Right cardiac atrium (tissue), 5 donors: ENCODE data around the gene NRGN. TPM values are rescaled to one million over a fixed set of nuclear protein-coding genes. Genes with fewer than 3 reads are reported as not detected.
A peak's percentile ranks its signal among the peaks of the same experiment; 100 is the strongest.

Experiments
- ATAC-seq, 2 donors: fragments of 200-7000 bp; cut with Tn5 transposase; one replicate each; pipeline versions ENCODE4 v1.8.0 to v1.9.1; 2020; ENCODE audit warnings: moderate library complexity in 2 of 2, mild to moderate bottlenecking in 1 of 2
- DNase-seq, 3 donors: peaks; one replicate each; pipeline ENCODE4 v3.0.0-alpha.2; 2020
- H3K27ac ChIP-seq: one replicate; pipeline ENCODE4 v1.5.1; 2013; ENCODE audit warnings: mild to moderate bottlenecking, low read length, control low read depth, moderate library complexity
- H3K27me3 ChIP-seq: one replicate; pipeline ENCODE4 v1.6.1; 2013; ENCODE audit not compliant: control insufficient read depth, insufficient read depth
- H3K4me1 ChIP-seq: one replicate; pipeline ENCODE4 v1.6.1; 2013; ENCODE audit warnings: low read length; ENCODE audit not compliant: control insufficient read depth, insufficient read depth
- H3K4me3 ChIP-seq: one replicate; pipeline ENCODE4 v1.5.1; 2013; ENCODE audit warnings: low read length, control low read depth
- H3K9me3 ChIP-seq: one replicate; pipeline ENCODE4 v1.6.1; 2013; ENCODE audit warnings: low read length; ENCODE audit not compliant: control insufficient read depth
- WGBS: extraction: QIAGEN DNeasy Blood & Tissue Kit; methylation state at CpG from one replicate; pipeline ENCODE4 v1.1.7; 2013; 5-methylcytosine and 5-hydroxymethylcytosine counted together
- intact Hi-C, 4 donors: fragments of 100-400 bp; cut with DNase I; formaldehyde crosslinking; loops; one replicate each; pipeline versions ENCODE4 v1.11.0 to v1.14.0; 2022 to 2023
- polyA plus RNA-seq: library from polyadenylated mRNA; stranded (reverse); fragments of 200-250 nt; gene quantifications from one replicate; pipeline ENCODE4 v1.2.3, GENCODE V29; 2013
- total RNA-seq, 4 donors: library from RNA; stranded (reverse); fragmentation: NEBNext Ultra II Directional; extraction: Animal tissue kit (Norgen Biotek cat#: 25700); gene quantifications; one replicate each; pipeline ENCODE4 v1.2.1, GENCODE V29; 2021
- donor health status: healthy with polysubstance abuse.
- donor health status: DM: no; HTN: yes; CAD: no.
- donor health status: DM: no; HTN: no; CAD: no.
- donor health status: DM: no; HTN: yes; CAD: no; lungs with severe emphysema.
- donor health status: DM: yes; HTN: yes; CAD: no.

Gene NRGN
- total and polyA plus RNA-seq, 5 donors = 5.3 to 16.0 (median 10.7) TPM

- 7% methylated on average over 53 of the region's 53 CpGs for WGBS
- Histone ChIP-seq H3K4me1 (peaks cover 3% of the 10 kb centered on the region), H3K9me3 (no peaks in the 10 kb centered on the region), H3K4me3 (peak overlapping the region; percentile 60), H3K27me3 (no peaks in the 10 kb centered on the region), H3K27ac (peak overlapping the region; percentile 42)
- DNase-seq (peak; percentile 79 to 91 (median 87)), ATAC-seq (peak; percentile 52 to 53)
- intact Hi-C loops = no loop called here
Measured at GRCh38 chr11:124758355-124759265, 18.9 kb downstream of the NRGN start.

- H3K9me3 ChIP-seq = no peaks in the 10 kb centered on the region
- peaks cover 3% of the 10 kb centered on the region for H3K4me1 ChIP-seq
- no peaks in the 10 kb centered on the region for H3K27me3 ChIP-seq
- ATAC-seq (peak; percentile 78 to 80), DNase-seq (peak; percentile 77 to 91 (median 87))
- 19% methylated on average over 52 of the region's 52 CpGs for WGBS
- peak overlapping the region; percentile 80 for H3K27ac ChIP-seq
- intact Hi-C loops = loop anchor here in 3 of 4 donors (5.0 to 10.0 kb wide), 3 partner anchors 75 to 87 kb away; partner anchors contain the start of genes SIAE (in 2 of the 3) and SPA17 (in 2 of the 3)
- peak overlapping the region; percentile 60 for H3K4me3 ChIP-seq
Measured at GRCh38 chr11:124759266-124760204, 19.8 kb downstream of the NRGN start.

GRCh38 chr11:124760205-124760652 lies 20.5 kb downstream of the NRGN start:
- Histone ChIP-seq H3K4me3 (peak overlapping the region; percentile 60), H3K27ac (peak overlapping the region; percentile 80), H3K9me3 (no peaks in the 10 kb centered on the region), H3K4me1 (peaks cover 3% of the 10 kb centered on the region), H3K27me3 (no peaks in the 10 kb centered on the region)
- ATAC-seq (peak in 1 of 2 donors; percentile 0), DNase-seq (peak in 2 of 3 donors; percentile 64 to 81)
- 2% methylated on average over 25 of the region's 25 CpGs for WGBS
- intact Hi-C loops = loop anchor here in 3 of 4 donors (5.0 to 10.0 kb wide), 3 partner anchors 75 to 88 kb away; partner anchors contain the start of genes SIAE (in 2 of the 3) and SPA17 (in 2 of the 3)

GRCh38 chr11:124760806-124761205 lies 21.1 kb downstream of the NRGN start:
- intact Hi-C loops = loop anchor here in 3 of 4 donors (5.0 to 10.0 kb wide), 3 partner anchors 74 to 89 kb away; partner anchors contain the start of genes SIAE (in 2 of the 3) and SPA17 (in 2 of the 3)
- ATAC-seq = no peak
- WGBS = 59% methylated on average over 3 of the region's 3 CpGs
- Histone ChIP-seq H3K9me3 (no peaks in the 10 kb centered on the region), H3K27ac (peak overlapping the region; percentile 80), H3K4me1 (peaks cover 3% of the 10 kb centered on the region), H3K27me3 (no peaks in the 10 kb centered on the region), H3K4me3 (peak overlapping the region; percentile 60)
- DNase-seq = no peak

- no peaks in the 10 kb centered on the region for H3K9me3 ChIP-seq
- 14% methylated on average over 25 of the region's 25 CpGs for WGBS
- ATAC-seq (peak in 1 of 2 donors; percentile 37), DNase-seq (peak in 2 of 3 donors; percentile 48 to 60)
- H3K27me3 ChIP-seq = no peaks in the 10 kb centered on the region
- H3K4me1 ChIP-seq = peaks cover 3% of the 10 kb centered on the region
- peak overlapping the region; percentile 60 for H3K4me3 ChIP-seq
- intact Hi-C loops = loop anchor here in 3 of 4 donors (2.0 to 10.0 kb wide), 4 partner anchors 73 to 91 kb away; partner anchors contain the start of genes SIAE (in 2 of the 3) and SPA17 (in 2 of the 3)
- peak overlapping the region; percentile 80 for H3K27ac ChIP-seq
Measured at GRCh38 chr11:124761301-124762104, 21.8 kb downstream of the NRGN start.

DNA sequence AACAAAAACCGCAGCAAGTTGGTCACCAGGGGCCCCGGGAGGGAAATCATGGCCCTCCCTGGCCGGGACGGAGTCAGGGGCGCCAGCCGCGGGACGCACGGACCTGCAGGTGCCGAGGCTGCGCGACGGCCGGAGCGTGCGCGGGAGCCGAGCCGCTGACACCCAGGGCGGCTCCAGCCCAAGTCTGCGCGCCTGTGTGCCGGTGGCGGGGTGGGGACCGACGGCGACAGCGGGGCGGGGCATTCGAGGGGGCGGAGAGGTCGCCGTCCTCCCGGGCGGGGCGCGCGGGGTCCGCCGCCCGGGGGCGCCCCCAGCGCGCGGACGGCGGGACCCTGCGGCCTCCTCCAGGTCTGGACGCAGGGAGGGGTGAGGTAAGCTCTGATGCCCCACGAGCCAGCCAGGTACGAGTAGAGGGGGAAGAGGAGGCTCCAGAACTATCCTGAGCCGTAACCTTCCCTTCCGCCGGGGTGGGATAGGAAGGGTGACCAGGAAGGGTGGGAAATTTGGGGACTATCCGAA lies 22.4 kb downstream of the NRGN start, which contains the start of gene ESAM:
Gene ESAM, minus strand, starts transcription at position 186 of the 519 bp plus-strand sequence. Its CDS starts 136 bp downstream, at position 50.
- Histone ChIP-seq H3K27ac (peak within 1 kb of the TSS; percentile 80), H3K4me1 (peaks cover 3% of the 10 kb centered on the region), H3K4me3 (peak within 1 kb of the TSS; percentile 60), H3K27me3 (no peaks in the 10 kb centered on the region), H3K9me3 (no peaks in the 10 kb centered on the region)
- peak; percentile 56 to 60 for ATAC-seq
- peak; percentile 58 to 87 (median 82) for DNase-seq
- intact Hi-C loops = loop anchor here in 3 of 4 donors (2.0 to 10.0 kb wide), 4 partner anchors 73 to 91 kb away; partner anchors contain the start of genes SIAE (in 2 of the 3) and SPA17 (in 2 of the 3)
- WGBS = 1% methylated on average over 55 of the region's 55 CpGs

DNA sequence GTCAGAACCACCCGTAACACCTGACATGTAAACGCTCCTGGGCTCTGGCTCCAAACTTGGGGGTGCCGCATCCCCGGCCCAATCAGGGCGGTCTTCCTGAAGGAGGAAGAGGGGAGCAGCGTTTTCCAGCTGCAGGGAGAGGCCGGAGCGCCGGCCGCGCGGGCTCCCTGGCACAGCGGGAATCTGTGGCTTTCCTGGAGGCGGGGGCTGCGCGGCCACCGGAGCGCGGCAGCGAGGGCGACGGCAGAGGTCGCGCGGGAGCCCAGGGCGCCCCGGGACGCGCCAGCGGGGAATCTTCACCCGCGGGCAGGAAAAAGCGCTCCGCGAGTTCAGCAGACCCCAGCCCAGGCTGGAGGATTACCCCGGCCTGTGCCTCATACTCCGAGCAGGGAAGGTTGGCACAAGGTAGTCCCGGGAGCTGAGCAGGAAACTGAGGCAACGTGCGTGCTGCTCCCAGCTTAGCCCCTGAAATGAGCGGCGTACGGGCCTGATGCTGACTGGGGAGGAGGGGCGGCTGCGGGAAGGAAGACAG lies 22.9 kb downstream of the NRGN start:
- ATAC-seq (peak; percentile 0 to 3), DNase-seq (peak in 2 of 3 donors; percentile 63 to 69)
- Histone ChIP-seq H3K27ac (peak overlapping the region; percentile 77), H3K4me3 (peak overlapping the region; percentile 60), H3K4me1 (peaks cover 3% of the 10 kb centered on the region), H3K27me3 (no peaks in the 10 kb centered on the region), H3K9me3 (no peaks in the 10 kb centered on the region)
- intact Hi-C loops = loop anchor here in 3 of 4 donors (2.0 to 10.0 kb wide), 4 partner anchors 72 to 92 kb away; partner anchors contain the start of genes SIAE (in 2 of the 3) and SPA17 (in 2 of the 3)
- under 1% methylated on average over 45 of the region's 45 CpGs for whole genome bisulfite sequencing

DNA sequence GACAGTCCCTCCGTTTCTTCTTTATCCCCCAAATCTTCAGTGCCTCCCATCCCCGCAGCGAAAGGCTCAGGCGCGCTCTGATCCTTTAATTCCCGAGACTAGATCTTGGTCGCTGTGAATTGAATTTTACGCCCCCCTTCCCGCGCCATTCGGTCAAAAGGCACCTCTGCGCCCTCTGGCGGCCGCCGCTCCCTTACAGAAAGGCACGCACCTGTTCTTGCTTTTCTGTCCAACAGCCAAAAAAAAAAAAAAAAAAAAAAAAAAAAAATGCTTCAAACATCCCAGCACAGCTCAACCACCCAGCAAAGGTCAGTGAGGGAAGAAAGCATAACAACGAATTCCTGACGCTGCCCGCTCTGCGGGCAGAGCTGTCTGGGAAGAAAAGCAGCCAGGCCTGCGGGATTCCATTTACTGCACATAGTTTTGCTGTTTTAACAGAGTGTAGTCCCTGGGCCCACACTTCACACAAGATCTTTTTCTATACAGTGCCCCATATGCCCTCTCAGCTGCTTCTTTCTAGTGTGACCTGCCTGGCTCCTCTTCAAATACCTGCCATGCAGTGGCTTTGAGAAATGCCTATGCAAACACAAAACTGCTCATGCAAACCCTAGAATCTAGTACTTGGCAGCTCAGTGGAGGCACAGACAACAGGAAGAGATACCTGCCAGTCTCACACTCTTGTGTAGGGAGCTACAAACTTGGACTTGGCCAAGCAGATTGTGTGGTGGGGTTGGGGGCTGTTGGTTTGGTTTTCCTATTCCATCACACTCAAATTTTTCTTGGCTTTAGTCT lies 23.6 kb downstream of the NRGN start:
- Histone ChIP-seq H3K27me3 (no peaks in the 10 kb centered on the region), H3K4me3 (peak overlapping the region; percentile 60), H3K27ac (peak overlapping the region; percentile 77), H3K9me3 (no peaks in the 10 kb centered on the region), H3K4me1 (peaks cover 3% of the 10 kb centered on the region)
- 6% methylated on average over 21 of the region's 21 CpGs for WGBS
- peak; percentile 87 to 96 (median 94) for DNase-seq
- peak; percentile 3 to 4 for ATAC-seq
- intact Hi-C loops = loop anchor here in 3 of 4 donors (2.0 to 10.0 kb wide), 4 partner anchors 71 to 93 kb away; partner anchors contain the start of genes SIAE (in 2 of the 3) and SPA17 (in 2 of the 3)
